ENCODE results near the gene CTSE.

Gene CTSE

DNA sequence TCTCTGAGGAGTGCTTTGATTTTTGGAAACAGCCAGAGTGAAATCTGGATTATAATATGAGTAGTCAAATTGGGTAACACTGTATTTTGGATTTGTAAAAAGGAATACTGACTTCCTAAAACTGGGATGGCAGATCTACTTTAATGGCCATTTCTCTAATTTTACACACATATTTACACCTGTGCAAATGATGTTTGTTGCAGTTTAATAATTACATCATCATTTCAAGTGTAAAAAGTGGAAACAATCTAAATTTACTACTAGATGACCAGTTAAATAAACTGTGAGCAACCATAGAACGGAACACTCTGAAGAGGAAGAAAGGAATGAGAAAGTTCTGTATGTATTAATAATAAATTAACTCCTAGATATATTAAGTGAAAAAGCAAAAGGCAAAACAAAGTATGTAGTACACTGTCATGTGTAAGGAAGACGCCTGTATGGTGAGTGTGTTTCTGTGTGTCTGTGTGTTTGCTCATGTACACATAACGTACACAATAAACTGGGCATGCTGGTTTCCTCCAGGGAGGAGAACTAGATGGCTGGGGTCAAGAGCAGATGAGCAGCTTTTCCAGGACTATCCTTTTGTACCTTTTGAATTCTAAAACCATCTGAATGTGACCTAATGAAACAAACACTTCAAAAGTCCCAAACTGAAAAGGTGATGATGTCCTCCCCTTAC lies 26.4 kb upstream of the CTSE start:
- DNase-seq = no peak

GRCh38 chr1:206049293-206049692 lies 25.6 kb upstream of the CTSE start:
- no peak for DNase-seq

- DNase-seq = no peak
Observed at GRCh38 chr1:206048582-206048981, 24.9 kb upstream of the CTSE start.

- DNase-seq = no peak
Observed at GRCh38 chr1:206047271-206047670, 23.6 kb upstream of the CTSE start.

DNA sequence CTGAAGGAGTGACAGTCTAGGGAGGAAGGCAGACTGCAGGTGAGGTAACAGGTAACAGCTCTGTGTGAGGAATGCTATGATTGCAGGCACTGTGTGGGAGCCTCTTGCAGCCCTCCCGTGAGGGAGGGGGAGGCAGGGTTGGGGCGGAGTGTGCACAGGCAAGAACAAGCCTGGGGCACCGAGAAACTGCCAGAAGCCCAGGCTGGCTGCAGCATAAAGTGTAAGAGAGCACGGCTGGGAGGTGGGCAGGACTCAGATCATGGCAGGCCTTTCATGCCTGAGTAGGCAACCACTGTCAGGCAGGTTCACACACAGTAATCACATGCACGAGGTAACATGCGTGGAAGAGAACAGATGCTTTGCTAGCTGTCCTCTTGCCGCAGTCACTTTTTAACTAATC lies 17.9 kb upstream of the CTSE start:
- DNase-seq = no peak

- no peak for DNase-seq
Observed at GRCh38 chr1:206040328-206040727, 16.6 kb upstream of the CTSE start.

DNA sequence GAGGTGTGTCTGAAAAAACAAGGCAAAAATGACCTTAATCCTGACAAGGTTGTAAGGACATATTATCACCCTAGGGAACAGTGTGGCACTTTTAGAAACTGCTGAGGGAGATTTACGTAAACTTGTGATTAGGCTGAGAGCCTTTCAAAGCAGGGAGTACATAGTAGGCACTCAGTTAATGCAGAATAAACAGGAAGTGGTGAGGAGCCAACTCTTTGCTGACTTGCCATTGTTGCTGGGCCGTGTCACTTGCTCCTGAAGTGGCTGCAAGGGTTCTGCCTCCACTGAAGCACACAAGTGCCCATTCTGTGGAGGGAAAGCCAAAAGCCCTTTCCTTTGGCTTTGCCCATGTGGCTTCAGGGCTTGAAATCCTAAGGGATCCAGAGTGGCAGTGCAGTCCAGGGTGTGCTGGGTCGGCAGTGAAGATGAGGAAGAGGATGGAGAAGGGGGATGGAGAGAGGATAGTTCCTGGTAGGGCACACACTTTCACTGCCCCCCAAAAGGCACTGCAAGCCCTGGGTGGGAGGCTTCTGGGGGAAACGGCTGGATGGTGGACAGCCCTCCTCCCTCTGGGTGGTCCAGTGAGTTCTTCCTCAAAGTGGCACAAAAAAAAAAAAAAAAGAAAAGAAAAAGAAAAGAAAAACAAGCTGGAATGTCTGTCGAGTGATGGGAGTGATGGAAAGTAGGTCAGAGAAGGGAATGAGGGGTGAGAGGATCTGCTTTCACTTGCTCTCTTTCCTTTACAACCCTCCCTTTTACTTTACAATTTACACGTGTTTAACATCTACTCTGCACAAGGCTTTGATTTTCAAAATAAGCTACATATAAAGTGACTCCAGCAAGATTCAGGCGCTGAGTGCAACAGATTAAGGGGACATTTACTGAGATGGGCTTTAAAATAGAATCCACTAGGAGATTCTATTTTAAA lies 15.6 kb upstream of the CTSE start:
- no peak for DNase-seq

- DNase-seq = no peak
Observed at GRCh38 chr1:206037581-206037980, 13.9 kb upstream of the CTSE start.

DNA sequence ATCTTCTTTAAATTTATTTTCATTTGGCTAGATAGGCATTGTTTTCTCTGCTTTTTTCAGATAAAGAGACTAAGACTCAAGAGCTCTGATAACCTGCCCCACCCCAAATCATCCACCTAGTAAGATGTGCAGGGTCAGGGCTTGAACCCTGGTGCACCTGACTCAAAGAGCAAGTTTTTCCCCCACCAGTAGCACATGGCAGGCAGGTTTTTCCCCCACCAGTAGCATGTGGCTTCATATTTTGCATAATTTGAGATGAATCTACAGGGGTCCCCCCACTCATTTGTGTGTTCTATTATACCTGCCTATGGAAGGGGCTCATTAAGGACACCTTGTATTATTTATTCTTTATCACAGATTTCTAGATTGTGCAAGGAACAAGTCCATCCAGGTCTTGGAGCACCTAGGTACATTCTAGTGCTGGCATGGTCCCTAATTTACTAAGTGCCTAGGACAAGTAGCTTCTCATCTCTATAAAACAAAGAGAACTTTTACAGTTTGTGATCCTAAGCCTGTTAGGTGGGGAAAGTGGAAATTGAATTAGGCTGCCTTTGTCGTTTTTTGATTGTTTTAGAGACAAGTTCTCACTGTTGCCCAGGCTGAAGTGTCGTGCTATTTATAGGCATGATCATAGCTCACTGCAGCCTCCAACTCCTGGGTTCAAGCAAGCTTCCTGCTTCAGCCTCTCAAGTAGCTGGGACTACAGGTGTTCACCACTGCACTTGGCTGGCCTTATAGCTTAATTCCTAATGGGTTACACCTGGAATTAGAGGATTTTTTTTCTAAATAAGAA lies 13.2 kb upstream of the CTSE start:
- no peak for DNase-seq

GRCh38 chr1:206035027-206035426 lies 11.3 kb upstream of the CTSE start:
- no peak for DNase-seq

DNA sequence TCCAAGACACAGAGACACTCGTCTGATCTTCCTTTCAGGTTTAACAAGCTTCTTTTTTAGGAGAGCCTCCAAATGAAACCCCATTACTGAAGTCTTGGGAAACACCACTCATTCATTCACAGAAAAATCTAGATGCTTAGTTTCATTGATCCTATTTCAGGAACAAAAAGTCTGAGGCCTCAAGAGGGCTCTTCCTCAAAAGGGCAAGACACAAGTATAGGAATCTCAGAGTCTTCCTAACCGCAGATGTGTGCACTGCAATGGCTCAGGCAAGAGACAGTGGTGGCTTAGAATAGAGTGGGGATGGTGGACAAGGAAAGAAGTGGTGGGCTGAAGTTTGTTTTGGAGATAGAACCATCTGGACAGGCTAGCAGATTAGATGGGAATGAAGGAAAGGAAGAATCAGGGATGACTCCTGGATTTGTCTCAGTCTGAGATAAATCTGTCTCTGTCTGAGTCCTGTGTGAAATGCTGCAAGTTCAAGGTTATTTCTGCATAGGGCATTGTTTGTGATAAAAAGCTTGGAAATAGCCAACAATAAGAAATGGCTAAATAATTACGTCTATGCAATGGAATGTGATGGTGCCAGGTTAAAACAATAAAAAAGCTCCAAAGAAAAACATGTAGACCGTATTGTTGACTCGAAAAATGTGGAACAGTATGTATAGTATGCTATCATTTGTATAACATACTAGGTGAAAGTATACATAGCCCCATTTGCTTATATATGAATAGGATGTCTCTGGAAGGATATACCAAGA lies 8.9 kb upstream of the CTSE start:
- DNase-seq = no peak

GRCh38 chr1:206030714-206031113 lies 7.0 kb upstream of the CTSE start:
- peak; percentile 61 for DNase-seq

DNA sequence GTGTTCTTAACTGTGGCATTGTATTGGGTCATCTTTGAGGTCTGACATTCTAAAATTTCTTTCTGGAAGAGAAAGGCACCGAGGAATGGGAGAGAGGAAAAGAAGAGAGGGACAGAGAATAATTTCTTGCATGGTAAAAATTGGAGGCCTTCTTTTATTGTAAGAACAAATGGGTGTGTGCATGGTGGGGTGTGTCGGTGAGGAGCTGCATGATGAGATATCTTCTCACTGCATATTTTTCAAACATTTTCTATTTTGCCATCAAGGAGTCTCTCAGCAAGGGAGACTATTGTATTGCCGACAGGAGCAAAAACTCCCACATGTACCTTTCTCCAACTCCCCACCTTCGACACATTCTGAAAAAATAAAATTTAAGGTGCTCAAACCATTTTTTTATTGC lies 6.5 kb upstream of the CTSE start:
- no peak for DNase-seq

DNA sequence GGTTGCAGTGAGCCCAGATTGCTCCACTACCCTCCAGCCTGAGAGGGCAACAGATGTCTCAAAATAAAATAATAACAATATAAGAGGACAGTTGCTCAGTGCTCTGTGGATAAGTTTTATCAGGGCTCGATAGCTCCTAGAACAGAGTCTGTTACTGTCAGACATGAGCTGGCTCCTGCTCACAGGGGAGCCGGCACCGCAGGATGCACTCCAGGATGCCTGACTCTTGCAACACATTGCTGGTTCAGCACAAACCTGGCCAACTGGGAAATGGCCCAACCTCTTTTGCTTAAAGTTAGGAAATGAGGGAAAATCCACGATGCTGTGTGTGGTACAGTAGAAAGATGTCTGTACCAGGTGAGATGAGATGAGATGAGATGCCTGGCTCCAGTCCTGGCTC lies 5.8 kb upstream of the CTSE start:
- no peak for DNase-seq

GRCh38 chr1:206025283-206025820 lies 1.7 kb upstream of the CTSE start:
- no peak for DNase-seq

DNA sequence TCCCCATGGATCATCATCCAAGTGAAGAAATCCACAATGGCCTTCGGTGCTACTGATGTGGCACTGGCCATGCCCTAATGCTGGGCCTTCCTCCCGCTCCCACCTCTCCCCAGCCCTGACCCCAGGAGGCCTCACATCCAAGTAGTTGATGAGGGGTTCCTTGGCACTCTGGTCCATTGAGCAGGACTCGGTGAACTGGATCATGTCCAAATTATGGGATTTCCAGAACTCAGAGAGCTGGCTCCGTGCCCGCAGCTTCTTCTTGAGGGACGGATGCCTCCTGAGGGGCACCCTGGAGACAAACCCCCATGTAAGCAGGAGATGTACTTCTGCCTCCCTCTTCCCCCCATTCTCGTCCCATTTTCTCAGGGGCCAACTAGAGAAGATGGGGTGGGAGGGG lies 929 bp downstream of the CTSE start:
- DNase-seq = no peak

DNA sequence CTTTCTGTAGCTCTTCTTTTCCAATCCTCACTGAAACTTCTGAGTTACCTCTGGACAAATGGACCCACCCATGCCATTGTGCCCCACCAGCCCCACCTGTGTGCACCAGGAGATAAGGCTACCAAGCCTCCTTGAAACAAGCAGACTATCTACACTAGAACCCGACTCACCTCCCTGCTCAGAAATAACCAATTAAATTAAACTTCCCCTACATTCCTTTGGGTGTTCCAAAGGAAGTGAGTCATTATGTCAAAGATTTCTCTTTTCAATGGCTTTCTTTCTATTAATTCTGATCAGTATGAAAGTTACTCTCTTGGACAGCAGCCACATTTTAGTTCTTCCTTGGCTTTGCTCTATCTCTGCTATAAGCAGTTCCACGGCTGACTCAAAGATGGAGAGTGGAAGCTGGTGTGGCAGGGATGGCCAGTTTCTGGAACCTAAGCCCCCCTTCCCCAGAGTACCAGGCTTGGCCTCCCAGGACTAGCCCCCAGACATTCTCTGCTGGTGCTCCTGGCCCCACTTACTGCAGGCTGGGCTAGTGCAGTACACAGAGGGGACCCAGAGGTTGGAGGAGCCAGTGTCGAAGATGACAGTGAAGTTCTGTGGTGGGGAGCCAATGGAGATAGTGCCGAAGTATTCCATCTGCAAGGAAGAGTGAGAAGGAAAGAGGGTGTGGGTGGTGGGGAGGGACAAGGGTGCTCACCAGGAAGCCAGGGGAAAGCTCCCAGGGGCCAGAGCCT lies 1.9 kb downstream of the CTSE start:
- no peak for DNase-seq

DNA sequence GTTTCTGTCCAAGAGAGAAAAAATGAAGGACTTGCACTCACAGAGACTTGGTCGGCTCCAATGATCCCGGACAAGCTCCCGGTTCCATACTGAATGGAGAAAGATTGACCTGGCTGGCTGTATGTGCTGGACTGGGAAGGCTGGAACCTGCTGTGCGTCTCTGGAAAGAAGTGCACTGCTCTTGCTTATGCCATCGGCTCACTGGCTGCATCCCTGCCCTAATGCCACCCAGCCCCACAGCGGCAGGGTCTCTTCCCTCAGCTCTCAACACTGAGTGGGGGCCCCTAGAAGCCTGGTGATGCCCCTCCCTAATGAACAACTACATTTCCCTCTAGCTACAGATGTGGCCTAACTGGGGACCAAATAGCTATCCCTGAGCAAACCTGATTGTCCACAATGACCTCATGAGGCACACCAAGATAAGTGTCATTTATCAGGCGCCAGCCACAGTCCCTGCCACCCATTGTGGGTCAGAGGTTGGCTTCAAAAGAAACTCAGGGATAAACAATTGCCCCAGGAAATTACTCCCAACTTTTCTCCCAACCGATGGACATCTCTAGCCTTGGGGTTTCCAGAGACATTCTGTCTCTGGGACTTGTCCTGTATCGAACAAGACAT lies 2.6 kb downstream of the CTSE start:
- no peak for DNase-seq

GRCh38 chr1:206020393-206021007 lies 3.2 kb downstream of the CTSE start:
- DNase-seq = no peak

DNA sequence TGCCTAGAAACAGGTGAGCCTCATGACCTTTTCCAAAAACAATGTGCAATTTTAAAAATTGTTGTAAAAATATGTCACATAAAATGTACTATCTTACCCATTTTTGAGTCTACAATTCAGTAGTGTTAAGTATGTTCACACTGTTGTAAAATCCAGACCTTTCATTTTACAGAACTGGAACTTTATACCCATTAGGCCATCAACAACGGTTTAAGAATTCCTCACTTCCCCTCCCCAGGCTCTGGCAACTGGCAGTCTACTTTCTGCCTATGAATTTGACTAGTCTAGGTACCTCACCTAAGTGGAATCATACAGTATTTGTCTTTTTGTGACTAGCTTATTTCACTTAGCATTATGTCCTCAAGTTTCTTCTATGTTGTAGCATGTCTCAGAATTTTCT lies 8.6 kb downstream of the CTSE start:
- DNase-seq = no peak

GRCh38 chr1:206014601-206015000 lies 9.1 kb downstream of the CTSE start:
- no peak for DNase-seq
